ENCODE results near the gene PPP2R5E. TPM values are rescaled to one million over a fixed set of nuclear protein-coding genes. Genes with fewer than 3 reads are reported as not detected.

Gene PPP2R5E
- total and polyA plus RNA-seq, 2 experiments from 2014 or later = 30.9 to 31.4 TPM

GRCh38 chr14:63487724-63488123 is 55.5 kb downstream of the PPP2R5E start:
- Histone ChIP-seq H3K36me3 (replicated peaks; ENCODE audit: insufficient read depth, low read depth) (no peaks in the 10 kb centered on the region), H3K9me3 (ENCODE audit: low read depth) (no peaks in the 10 kb centered on the region), H4K20me1 (ENCODE audit: insufficient read depth, poor library complexity, severe bottlenecking) (peaks cover 4% of the 10 kb centered on the region), H3K27me3 (no peaks in the 10 kb centered on the region), H3K4me2 (no peak overlapping the region), H3K79me2 (peaks cover 96% of the 10 kb centered on the region), H2AFZ (no peak overlapping the region), H3K4me1 (ENCODE audit: insufficient read depth) (peaks cover 13% of the 10 kb centered on the region), H3K9me2 (replicated peaks; ENCODE audit: insufficient read depth) (no peaks in the 10 kb centered on the region), H3K4me3 (no peak overlapping the region), H3K27ac (no peak overlapping the region)
- TF ChIP-seq EZH2phosphoT487 (IDR thresholded peaks at IDR 0.05; ENCODE audit: low read depth, severe bottlenecking, unreplicated experiment) = no peak
- no peak for TF ChIP-seq EZH2 (IDR thresholded peaks at IDR 0.05; ENCODE audit: borderline replicate concordance)
- TF ChIP-seq, protein P1, sequence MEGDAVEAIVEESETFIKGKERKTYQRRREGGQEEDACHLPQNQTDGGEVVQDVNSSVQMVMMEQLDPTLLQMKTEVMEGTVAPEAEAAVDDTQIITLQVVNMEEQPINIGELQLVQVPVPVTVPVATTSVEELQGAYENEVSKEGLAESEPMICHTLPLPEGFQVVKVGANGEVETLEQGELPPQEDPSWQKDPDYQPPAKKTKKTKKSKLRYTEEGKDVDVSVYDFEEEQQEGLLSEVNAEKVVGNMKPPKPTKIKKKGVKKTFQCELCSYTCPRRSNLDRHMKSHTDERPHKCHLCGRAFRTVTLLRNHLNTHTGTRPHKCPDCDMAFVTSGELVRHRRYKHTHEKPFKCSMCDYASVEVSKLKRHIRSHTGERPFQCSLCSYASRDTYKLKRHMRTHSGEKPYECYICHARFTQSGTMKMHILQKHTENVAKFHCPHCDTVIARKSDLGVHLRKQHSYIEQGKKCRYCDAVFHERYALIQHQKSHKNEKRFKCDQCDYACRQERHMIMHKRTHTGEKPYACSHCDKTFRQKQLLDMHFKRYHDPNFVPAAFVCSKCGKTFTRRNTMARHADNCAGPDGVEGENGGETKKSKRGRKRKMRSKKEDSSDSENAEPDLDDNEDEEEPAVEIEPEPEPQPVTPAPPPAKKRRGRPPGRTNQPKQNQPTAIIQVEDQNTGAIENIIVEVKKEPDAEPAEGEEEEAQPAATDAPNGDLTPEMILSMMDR (IDR thresholded peaks at IDR 0.05; ENCODE audit: poor library complexity) = no peak
- 97% methylated on average over 1 of the region's 1 CpG for WGBS (ENCODE audit: low lambda C conversion rate, missing lambda C conversion rate)
- DNase-seq (ENCODE audit: low spot score) = no peak

DNA sequence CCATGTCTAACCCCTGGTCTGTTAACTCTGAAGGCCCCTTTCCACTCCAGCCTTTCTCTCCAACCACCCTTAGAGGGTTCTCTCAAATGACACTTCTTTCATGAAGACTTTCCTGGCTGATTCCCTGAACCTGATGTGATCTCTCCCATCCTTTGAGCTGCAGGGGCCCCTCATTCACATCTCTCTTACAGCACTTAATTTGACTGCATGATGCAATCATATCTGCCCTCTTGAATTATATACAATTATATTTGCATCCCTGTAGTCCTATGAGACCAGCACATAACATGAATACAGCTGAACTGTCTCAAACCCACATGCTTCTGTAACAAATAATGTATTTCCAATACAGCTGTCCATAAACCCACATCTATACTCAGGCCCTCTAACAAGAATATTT is 56.4 kb downstream of the PPP2R5E start:
- H3K27me3 ChIP-seq = no peaks in the 10 kb centered on the region
- H3K4me1 ChIP-seq (ENCODE audit: insufficient read depth) = peaks cover 9% of the 10 kb centered on the region
- TF ChIP-seq EZH2phosphoT487 (IDR thresholded peaks at IDR 0.05; ENCODE audit: low read depth, severe bottlenecking, unreplicated experiment) = no peak
- TF ChIP-seq EZH2 (IDR thresholded peaks at IDR 0.05; ENCODE audit: borderline replicate concordance) = no peak
- TF ChIP-seq, protein P1 (IDR thresholded peaks at IDR 0.05; ENCODE audit: poor library complexity) = no peak
- H3K79me2 ChIP-seq = peaks cover 94% of the 10 kb centered on the region
- H3K27ac ChIP-seq = no peak overlapping the region
- no peak overlapping the region for H2AFZ ChIP-seq
- H3K9me3 ChIP-seq (ENCODE audit: low read depth) = no peaks in the 10 kb centered on the region
- DNase-seq (ENCODE audit: low spot score) = no peak
- peaks cover 10% of the 10 kb centered on the region for H4K20me1 ChIP-seq (ENCODE audit: insufficient read depth, poor library complexity, severe bottlenecking)
- no peaks in the 10 kb centered on the region for H3K9me2 ChIP-seq (replicated peaks; ENCODE audit: insufficient read depth)
- H3K4me2 ChIP-seq = no peak overlapping the region
- H3K4me3 ChIP-seq = no peak overlapping the region
- H3K36me3 ChIP-seq (replicated peaks; ENCODE audit: insufficient read depth, low read depth) = no peaks in the 10 kb centered on the region

- Histone ChIP-seq H3K79me2 (peaks cover 93% of the 10 kb centered on the region), H4K20me1 (ENCODE audit: insufficient read depth, poor library complexity, severe bottlenecking) (peaks cover 10% of the 10 kb centered on the region), H3K4me1 (ENCODE audit: insufficient read depth) (peaks cover 5% of the 10 kb centered on the region), H3K9me3 (ENCODE audit: low read depth) (no peaks in the 10 kb centered on the region), H3K4me3 (no peak overlapping the region), H2AFZ (no peak overlapping the region), H3K9me2 (replicated peaks; ENCODE audit: insufficient read depth) (no peaks in the 10 kb centered on the region), H3K4me2 (no peak overlapping the region), H3K36me3 (replicated peaks; ENCODE audit: insufficient read depth, low read depth) (no peaks in the 10 kb centered on the region), H3K27ac (no peak overlapping the region), H3K27me3 (no peaks in the 10 kb centered on the region)
- no peak for DNase-seq (ENCODE audit: low spot score)
- WGBS (ENCODE audit: low lambda C conversion rate, missing lambda C conversion rate) = 97% methylated on average over 7 of the region's 7 CpGs
- TF ChIP-seq, protein P1 (IDR thresholded peaks at IDR 0.05; ENCODE audit: poor library complexity) = no peak
- TF ChIP-seq EZH2phosphoT487 (IDR thresholded peaks at IDR 0.05; ENCODE audit: low read depth, severe bottlenecking, unreplicated experiment) = no peak
- no peak for TF ChIP-seq EZH2 (IDR thresholded peaks at IDR 0.05; ENCODE audit: borderline replicate concordance)
Measured at GRCh38 chr14:63483315-63483714, 59.9 kb downstream of the PPP2R5E start.

DNA sequence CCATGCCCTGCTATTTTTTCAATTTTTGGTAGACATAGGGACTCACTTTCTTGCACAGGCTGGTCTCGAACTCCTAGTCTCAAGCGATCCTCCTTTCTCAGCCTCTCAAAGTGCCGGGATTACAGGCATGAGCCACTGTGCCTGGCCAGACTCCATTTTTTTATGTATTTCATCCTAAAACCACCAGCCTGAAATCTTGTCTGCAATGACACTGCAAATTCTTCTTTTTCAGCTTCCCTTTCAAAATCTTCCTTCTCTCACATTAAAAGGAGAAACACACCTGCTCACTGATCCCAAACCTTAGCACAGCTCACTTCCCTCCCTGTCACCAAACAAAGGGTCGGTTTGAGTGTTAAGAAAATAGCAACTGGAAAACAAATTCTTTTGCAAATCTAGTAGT is 62.6 kb downstream of the PPP2R5E start:
- Histone ChIP-seq H4K20me1 (ENCODE audit: insufficient read depth, poor library complexity, severe bottlenecking) (peaks cover 10% of the 10 kb centered on the region), H3K9me3 (ENCODE audit: low read depth) (no peaks in the 10 kb centered on the region), H3K4me3 (no peak overlapping the region), H3K36me3 (replicated peaks; ENCODE audit: insufficient read depth, low read depth) (no peaks in the 10 kb centered on the region), H3K4me2 (no peak overlapping the region), H3K27me3 (no peaks in the 10 kb centered on the region), H3K27ac (no peak overlapping the region), H3K79me2 (peaks cover 93% of the 10 kb centered on the region), H3K4me1 (ENCODE audit: insufficient read depth) (peaks cover 5% of the 10 kb centered on the region), H2AFZ (no peak overlapping the region), H3K9me2 (replicated peaks; ENCODE audit: insufficient read depth) (no peaks in the 10 kb centered on the region)
- TF ChIP-seq, protein P1 (IDR thresholded peaks at IDR 0.05; ENCODE audit: poor library complexity) = no peak
- no peak for TF ChIP-seq EZH2phosphoT487 (IDR thresholded peaks at IDR 0.05; ENCODE audit: low read depth, severe bottlenecking, unreplicated experiment)
- TF ChIP-seq EZH2 (IDR thresholded peaks at IDR 0.05; ENCODE audit: borderline replicate concordance) = no peak
- 98% methylated on average over 4 of the region's 4 CpGs for WGBS (ENCODE audit: low lambda C conversion rate, missing lambda C conversion rate)
- no peak for DNase-seq (ENCODE audit: low spot score)
